Measurements from ENCODE around the gene ATP6V1A.

ATP6V1A gene

DNA sequence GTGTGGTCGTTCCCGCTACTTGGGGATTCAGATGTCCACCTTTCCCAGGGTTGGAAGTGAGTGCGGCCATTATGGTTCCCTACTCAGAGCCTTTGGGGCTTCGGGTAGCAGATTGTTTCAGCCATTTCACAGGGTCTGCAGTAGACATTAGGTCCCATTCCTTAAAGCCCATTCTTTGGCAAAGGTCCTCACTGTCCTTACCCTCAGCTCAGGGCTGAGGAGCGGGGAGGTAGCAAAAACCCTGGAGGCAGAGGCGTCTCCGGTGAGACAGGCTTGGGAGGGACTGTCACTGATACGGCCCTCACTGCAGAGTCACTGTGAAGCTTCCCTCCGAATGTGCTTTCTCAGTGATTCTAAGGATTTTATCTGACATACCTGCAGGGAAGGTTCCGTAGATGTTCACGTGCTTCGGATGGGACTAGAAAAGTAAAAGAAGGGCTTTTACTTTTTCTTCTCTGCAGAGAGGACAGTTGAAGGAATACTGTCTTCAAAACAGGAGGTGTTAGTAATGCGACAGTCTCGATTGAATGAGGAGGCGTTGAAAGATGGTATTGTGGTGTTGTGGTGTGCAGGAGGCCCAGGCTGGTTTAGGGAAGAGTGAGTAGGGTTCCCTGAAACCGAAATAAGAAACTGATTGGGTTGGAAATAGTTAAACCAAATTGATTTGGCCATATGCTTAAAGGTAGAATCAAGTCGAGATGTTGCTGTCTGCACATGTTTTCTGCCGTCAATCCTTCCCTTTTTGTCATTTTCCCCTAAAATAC lies 630 bp downstream of the ATP6V1A start:
- no peak for DNase-seq

DNA sequence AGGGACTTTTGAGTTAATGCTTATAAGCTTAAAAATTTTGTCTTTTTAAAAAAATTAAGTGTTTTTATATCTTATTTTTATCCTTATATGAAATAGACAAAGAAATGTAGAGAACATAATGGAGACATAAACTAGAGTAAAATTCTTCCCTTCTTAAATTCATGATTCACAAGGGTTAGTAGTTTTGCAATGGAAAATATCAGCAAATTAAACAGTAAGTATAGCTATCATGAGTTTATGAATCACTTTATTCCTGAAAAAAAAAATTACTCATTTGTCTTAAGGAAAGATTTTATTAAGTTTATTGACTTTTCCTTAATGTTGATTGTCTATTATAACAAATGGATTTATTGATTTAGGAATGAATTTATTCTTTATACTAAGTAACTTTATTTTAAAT lies 4.3 kb downstream of the ATP6V1A start:
- no peak for DNase-seq

DNA sequence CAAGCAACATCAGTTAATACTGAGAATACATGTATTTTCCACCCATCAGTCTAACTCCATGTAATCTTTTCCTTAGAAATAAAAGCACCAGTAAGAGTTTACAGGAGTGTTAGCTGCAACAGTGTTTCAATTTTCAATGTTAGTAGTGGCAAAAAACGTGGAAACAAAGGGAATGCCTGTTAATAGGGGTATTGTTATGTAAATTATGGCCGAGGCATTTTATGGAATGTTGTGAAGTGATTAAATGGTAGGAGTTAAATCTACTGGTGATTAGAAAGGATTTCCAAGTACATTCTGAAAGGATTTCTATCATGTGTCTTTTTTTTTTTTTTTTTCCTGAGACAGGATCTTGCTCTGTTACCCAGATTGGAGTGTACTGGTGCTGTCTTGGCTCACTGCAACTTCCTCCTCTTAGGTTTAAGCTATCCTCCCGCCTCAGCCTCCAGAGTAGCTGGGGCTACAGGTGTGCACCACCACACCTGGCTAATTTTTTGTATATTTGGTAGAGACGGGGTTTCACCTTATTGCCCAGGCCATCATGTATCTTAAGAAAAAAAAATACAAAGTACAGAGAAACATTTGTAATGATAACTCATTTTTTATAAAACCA lies 6.6 kb downstream of the ATP6V1A start:
- DNase-seq, result no peak

DNA sequence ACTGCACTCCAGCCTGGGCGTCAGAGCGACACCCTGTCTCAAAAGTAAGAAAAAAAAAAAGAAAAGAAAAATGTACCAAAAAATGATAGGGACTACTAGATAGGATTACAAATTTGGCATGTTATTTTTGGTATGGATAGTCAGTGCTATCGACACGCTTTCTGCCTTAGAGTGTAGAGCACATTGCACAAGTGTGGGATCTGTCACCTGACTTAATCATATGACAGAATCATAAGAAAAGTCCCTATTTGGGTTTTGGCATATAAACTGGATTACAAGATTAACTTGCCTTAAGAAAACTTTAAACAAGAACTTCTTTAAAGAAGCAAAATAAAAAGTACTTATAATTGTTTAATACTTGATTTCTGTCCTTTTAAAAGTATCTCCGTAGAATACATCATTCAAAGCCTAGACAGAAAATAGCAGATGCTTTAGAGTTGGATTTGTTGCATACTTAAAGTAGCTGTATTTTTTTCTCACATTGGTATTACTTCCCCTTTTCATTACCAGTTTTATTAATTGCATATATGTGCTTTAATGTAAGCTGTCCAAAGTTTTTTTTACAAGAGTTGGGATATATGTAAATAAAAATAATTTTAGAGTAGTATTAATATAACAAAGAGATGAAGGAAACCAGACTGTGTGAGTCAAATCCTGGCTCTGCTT lies 7.8 kb downstream of the ATP6V1A start:
- DNase-seq, result no peak

DNA sequence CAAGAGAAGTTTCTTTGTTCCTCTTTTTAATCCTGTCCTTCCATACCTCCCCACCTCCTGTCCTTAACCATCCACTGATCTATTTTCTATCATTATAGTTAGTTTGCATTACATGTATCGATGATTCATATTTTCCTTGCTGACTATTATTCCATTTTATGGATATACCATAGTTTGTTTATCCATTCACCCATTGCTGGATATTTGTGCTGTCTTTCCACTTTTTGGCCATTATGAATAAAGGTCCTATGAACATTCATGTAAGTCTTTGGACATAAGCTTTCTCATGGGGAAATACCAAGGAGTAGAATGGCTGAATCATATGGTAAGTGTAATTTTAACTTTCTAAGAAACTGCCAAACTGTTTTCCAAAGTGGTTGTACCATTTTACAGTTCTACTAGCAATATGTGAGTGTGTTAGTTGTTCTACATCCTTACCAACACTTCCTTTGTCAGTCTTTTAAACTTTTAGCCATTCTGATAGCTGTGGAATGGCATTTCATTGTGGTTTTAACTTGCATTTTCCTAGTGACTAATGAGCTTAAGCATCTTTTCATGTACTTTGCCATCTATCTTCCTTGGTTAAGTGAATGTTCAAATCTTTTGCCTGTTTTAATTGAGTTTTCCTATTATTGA lies 11.7 kb downstream of the ATP6V1A start:
- DNase-seq, result no peak

DNA sequence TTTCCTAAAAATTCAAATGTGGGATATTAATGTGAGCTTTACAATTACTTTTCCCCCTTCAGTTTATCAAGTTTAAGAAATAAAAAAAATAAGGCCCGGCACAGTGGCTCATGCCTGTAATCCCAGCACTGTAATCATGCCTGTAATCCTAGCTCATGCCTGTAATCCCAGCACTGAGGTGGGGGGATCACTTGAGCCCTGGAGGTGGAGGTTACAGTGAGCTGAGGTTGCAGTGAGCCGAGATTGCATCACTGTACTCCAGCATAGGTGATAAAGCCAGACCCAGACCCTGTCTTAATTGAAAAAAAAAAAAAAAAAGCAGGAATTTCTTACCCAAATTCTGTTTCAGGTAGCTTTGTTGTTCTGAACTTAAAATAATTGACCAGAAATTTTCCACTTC lies 17.9 kb downstream of the ATP6V1A start:
- no peak for DNase-seq

DNA sequence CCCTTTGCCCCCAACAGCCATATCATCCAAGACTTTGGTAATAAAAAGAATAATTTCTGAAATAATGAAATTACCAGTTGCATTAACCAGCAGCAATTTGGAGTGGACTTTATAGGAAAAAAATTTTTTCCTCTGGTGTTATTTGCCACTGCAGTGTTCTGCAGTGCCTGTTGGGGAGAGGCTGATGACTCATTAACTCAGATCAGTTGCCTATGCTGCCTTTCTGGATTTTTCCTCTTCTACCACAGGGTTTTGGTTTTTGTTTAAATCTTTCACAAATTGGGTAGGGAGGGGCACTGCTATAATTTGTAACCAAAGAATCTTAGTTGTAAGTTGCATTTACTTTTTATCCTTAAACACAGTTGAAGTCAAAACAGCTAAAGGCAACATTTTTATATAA lies 22.7 kb downstream of the ATP6V1A start:
- no peak for DNase-seq

DNA sequence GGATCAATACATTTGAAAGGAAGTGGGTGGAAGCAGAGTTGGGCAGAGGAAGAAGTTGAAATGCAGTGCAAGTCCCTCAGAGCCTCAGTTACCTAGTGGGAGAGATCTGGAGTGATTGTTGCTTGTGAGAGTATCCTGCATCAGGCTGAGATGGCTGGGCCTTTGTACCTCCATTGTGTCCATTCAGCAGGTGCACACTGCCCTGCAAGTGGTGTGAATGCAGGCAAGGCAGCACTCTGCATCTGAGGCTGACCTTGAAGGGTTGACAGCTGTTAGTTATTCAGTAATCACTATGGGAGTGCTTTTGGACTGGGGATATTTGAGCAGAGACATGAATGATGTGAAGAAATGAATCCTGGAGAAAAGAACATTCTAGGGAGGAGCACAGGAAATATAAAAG lies 25.2 kb downstream of the ATP6V1A start:
- no peak for DNase-seq

DNA sequence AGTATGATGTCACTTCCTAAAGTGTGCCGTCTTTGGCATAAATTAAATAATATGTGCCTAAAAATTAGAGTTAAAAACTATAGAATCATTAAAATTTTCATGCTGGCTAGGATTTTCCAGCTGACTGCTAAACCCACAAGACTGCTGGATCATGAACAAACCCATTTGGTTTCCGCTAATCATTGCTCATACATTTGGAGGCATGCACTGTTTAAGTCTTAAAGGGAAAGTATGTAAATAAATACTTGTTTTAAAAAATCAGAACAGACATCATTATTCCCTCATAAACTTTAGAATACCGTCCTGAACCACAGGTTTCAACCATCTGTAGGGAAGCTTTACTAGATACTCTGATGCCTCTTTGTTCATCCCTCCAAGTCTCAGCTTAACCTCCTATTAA lies 26.5 kb downstream of the ATP6V1A start:
- no peak for DNase-seq

DNA sequence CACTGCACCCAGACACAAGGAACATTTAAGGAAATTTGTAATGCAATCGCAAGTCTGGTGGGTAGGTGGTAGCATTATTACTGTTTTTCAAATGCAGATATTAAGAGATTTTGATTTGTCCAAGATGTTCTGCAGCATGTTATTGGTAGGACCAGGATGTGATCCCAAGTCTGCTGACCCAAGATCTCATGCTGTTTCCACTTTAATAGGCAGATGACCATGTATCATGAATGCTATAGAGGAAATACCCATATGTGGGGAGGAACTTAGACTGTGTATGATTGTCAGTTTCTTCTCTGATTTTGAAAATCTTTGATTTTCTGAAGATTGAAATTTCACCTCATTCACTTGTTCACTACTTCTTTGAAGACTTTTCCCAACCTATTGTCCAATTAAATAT lies 28.7 kb downstream of the ATP6V1A start:
- no peak for DNase-seq

DNA sequence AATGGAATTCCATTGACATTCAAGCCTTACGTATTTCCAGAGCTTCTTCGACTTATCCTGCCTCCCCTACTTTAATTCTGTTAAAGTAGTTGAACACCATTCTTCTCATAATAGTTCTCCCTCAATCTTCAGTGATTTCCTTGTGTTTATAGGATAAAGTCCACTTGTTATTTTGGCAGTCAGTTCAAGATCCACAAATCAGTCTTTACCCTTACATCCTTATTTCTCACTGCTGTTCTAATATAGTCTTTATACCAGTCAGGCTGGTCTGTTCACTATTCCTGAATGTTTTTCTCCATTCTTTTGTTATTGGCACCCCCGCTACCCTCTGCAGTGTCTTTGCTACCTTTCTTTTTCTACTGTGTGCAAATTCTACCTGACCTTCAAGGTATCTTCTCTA lies 29.7 kb downstream of the ATP6V1A start:
- no peak for DNase-seq

DNA sequence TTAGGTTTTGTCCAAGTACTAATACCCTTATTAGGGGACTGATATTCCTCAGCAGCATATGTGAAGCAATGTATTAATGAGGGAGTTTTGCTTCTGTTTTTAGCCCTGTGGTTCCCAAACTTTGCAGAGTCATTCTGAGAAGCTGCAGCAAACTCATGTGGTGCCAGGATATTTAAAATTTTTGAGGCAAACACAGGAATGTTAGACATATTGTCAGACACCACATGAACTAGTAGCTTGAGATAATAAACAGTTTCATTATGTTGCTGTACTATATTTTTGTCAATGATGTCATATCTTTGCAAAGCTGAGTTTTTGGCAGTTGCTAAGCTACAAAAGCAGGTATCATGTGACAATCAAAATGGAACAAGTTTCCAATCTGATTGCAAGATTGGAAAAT lies 36.6 kb downstream of the ATP6V1A start:
- DNase-seq, result no peak

DNA sequence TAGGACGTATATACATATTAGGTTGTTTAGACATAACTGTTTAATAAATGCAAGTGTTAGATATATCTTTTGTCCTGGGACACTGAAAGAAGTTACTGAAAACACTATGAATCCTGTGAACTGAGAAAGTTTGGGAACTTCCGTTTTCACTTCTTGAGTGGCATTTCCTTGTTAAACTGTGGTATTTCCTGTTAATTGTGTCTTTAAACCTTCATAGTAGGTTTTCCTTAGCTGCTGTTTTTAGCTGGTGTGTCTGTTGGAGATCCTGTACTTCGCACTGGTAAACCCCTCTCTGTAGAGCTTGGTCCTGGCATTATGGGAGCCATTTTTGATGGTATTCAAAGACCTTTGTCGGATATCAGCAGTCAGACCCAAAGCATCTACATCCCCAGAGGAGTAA lies 37.1 kb downstream of the ATP6V1A start:
- no peak for DNase-seq

DNA sequence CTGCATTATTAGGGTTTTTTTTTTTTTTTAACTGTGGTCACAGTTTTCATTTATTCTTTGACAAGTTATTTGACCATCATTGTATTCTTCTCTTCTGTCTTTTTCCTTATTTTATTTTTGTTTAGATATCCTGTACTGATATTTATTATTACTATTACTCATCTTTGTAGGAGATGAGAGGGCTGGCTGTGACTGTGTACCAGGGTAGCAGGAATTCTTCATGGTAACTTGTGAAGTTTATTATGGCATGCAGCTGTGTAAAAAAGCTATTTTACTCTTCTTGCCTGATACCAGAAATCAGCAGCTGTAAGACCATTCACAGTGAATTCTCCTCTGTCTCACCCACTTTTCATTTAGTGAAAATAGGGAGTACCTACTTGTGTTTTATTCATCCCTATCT lies 44.5 kb downstream of the ATP6V1A start:
- DNase-seq, result no peak

DNA sequence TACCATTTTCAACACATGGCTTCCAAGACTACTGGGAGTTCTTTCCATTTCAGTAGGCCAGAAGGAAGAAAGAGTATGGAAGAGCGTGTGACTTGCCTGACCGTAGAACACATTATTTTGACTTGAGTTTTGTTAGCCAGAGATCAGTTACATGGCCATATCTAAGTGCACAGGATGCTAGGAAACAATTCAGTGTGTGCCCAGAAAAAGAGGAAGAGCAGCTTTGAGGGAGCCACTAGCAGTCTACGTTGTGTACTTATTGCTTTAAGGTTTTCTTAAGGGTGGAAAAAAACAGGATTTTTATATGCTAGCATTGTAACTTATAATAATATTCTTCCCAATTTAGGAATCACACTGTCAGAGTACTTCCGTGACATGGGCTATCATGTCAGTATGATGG lies 47.7 kb downstream of the ATP6V1A start:
- DNase-seq, result no peak

DNA sequence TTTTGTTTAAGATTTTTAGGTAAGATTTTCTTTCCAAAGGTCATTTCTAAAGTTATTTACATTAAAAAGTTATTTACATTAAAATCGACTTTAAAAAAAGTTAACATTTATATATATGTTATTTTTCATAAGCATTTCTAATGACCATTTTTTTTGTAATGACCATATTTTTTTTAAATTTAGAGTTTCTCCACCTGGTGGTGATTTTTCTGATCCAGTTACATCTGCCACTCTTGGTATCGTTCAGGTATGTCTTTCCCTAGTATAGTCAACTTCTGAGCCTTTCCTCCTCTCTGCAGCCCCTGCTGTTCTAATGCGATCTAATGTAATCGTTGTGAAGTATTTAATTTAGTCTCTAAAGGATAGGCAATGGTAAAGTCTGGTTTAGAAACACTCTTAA lies 48.9 kb downstream of the ATP6V1A start:
- DNase-seq, result no peak

DNA sequence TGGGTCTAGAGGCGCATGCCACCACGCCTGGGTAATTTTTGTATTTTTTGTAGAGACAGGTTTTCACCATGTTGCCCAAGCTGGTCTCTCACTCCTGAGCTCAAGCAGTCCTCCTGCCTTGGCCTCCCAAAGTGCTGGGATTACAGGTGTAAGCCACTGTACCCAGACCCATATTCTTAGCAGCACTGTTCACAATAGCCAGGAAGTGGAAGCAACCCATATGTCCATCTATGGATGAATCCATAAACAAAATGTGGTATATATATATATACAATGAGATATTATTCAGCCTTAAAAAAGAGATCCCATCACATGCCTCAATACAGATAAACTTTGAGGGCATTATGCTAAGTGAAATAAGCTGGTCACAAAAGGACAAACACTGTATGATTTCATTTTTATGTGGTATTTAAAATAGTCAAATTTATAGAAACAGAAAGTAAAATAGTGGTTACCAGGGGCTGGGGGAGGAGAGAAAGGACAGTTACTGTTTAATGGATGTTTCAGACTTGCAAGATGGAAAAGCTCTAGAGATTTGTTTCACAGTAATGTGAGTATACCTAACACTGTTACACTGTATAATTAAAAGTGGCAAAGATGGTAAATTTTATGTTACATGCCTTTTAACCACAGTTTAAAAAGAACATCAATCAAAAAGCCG lies 56.1 kb downstream of the ATP6V1A start:
- DNase-seq, result no peak

DNA sequence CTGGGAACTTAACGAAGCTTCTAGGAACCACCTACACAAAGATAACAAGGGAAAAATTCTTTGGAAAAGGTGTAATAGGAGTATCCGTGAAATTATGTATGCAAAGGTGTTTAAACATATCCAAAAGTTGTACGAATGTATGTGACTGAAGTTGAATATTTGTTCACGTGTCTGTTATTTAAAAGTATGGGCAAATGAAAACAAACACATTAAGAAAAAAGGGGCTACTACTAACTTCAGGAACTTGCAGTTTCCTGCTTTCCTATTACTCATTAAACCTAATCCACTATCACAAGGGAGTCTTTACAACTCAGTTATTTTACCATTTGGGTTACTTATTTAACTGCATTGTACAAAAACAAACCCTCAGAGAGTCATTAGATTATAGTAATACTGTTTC lies 57.8 kb downstream of the ATP6V1A start:
- no peak for DNase-seq

DNA sequence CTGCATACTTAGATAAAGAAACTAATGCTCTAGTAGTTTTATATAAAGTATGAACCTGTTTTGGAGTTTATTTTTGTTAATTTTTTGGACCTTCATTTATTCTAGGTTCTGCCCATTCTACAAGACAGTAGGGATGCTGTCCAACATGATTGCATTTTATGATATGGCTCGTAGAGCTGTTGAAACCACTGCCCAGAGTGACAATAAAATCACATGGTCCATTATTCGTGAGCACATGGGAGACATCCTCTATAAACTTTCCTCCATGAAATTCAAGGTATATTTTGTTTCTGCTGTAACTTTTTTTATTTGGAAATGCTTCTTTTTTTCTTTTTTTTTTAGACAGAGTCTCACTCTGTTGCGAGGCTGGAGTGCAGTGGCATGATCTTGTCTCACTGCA lies 58.4 kb downstream of the ATP6V1A start:
- DNase-seq, result no peak

DNA sequence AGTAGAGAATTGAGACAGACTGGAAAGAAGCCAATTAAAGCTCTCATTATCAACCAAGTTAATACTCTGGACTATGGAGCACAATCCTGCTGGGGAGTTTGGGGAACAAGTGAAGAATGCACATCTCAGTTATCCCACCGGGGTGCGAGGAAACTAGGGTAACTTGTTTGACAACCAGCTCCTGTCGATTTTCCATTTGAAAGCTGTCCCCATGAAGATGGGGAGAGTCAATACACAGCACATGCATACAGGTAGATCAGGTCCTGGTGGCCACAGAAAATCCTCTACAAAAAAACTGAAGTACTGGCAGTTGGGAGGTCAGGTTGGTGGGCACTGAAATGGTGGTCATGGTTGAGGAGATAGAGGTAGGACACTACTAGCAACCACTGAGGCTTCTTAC lies 66.0 kb downstream of the ATP6V1A start:
- no peak for DNase-seq

DNA sequence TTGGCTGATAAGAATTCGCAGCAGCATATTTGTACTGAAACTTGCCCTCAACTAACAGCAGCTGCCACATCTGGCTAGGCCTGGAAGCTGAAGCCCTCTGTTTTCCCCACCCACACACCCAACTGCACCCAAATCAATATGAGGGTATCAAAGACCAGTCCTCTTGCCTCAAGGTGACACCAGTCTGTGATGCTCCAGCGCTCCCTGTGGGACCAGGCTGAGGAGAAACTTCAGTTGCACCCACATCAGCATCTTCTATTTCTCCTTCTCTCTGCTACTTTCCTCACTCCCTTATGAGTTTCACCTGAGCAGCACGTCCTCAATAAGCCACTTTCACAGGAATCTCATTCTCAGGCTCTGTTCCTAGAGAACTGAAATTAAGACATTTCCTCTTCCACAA lies 73.0 kb downstream of the ATP6V1A start:
- no peak for DNase-seq

DNA sequence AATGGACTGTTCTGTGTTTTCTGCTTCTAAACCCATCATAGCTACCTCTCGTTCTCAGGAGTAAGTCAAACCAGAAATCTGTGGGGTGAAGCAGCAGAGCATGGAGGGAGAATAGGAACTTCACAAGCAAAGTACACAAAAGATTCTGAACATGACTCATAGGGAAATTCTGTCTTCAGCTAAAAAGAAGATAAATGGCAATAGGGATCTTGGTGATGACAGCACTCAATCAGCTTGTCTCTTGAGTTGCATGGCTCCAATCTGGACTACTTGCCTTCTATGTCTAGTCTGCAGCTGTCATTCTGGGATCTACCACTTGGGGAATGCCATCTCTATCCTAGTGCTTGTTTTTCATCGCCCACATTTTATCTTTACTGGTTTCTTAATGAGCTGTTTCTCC lies 78.3 kb downstream of the ATP6V1A start:
- no peak for DNase-seq

DNA sequence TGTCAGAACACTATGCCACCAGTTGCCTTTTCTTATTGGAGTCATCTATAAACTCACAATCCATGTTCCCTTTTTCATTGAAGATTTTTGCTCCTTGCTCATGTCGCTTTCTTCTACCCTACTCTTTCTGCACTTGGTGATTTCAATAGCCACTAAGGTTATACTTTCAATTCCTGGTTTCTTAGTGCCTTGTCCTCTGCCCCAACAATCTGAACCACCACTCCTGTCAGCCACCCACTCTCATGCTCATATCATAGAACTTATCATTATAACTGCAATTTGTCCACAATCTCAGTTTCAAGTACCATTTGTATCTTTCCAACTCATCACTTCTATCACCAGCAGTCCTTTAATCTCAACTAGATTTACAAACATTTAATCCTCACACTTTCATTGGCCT lies 81.8 kb downstream of the ATP6V1A start:
- DNase-seq, result no peak
